Lung (tissue), 12 donors: Measurements from ENCODE around the gene KLK14. TPM values are rescaled to one million over a fixed set of nuclear protein-coding genes. Genes with fewer than 3 reads are reported as not detected.

Experiments
- ATAC-seq: fragments of 200-7000 bp; cut with Tn5 transposase; one replicate; pipeline ENCODE4 v1.9.1; 2020; ENCODE audit warnings: moderate number of reproducible peaks; ENCODE audit not compliant: insufficient read depth, low FRiP score
- DNase-seq, 3 donors: peaks; one replicate each; pipeline ENCODE4 v3.0.0-alpha.2; 2013 to 2017
- H3K27ac ChIP-seq, 2 donors: one replicate each; pipeline ENCODE4 v1.5.1; 2013; ENCODE audit warnings: mild to moderate bottlenecking in 2 of 2, moderate library complexity in 2 of 2, control low read depth in 1 of 2, inconsistent platforms in 1 of 2, low read depth in 1 of 2, low read length in 1 of 2
- H3K27me3 ChIP-seq, 3 donors: one replicate each; pipeline ENCODE4 v1.5.1; 2013; ENCODE audit warnings: low read length in 2 of 3; ENCODE audit not compliant: control insufficient read depth in 3 of 3, insufficient read depth in 3 of 3
- H3K36me3 ChIP-seq, 4 donors: one replicate each; pipeline ENCODE4 v1.5.1; 2013; ENCODE audit warnings: low read length in 4 of 4, mild to moderate bottlenecking in 1 of 4, moderate library complexity in 1 of 4; ENCODE audit not compliant: control insufficient read depth in 4 of 4, insufficient read depth in 4 of 4
- H3K4me1 ChIP-seq, 5 donors: one replicate each; pipeline ENCODE4 v1.5.1; 2013; ENCODE audit warnings: low read length in 5 of 5, mild to moderate bottlenecking in 2 of 5, moderate library complexity in 1 of 5; ENCODE audit not compliant: control insufficient read depth in 5 of 5, insufficient read depth in 5 of 5
- H3K4me3 ChIP-seq: one replicate; pipeline ENCODE4 v1.5.1; 2013; ENCODE audit warnings: mild to moderate bottlenecking, control low read depth, moderate library complexity
- H3K9ac ChIP-seq, 2 donors: one replicate each; pipeline ENCODE4 v1.5.1; 2013; ENCODE audit warnings: low read length in 2 of 2, control low read depth in 1 of 2; ENCODE audit not compliant: insufficient read depth in 1 of 2
- H3K9me3 ChIP-seq, 4 donors: one replicate each; pipeline ENCODE4 v1.5.1; 2013; ENCODE audit warnings: low read length in 3 of 4, mild to moderate bottlenecking in 1 of 4, moderate library complexity in 1 of 4; ENCODE audit not compliant: control insufficient read depth in 4 of 4, insufficient read depth in 3 of 4
- WGBS, 2 donors: extraction: QIAGEN DNeasy Blood & Tissue Kit; methylation state at CpG; one replicate each; pipeline ENCODE4 v1.1.7; 2013; 5-methylcytosine and 5-hydroxymethylcytosine counted together
- polyA plus RNA-seq, 2 donors: library from polyadenylated mRNA; stranded (reverse); fragments of 200-250 nt; gene quantifications; one replicate each; pipeline ENCODE4 v1.2.1, GENCODE V29; 2013
- total RNA-seq, 2 donors: library from RNA; depleted of rRNA in 1 of 2; stranded (reverse); fragments of >200 nt in 1 of 2; gene quantifications; one replicate each; pipeline ENCODE4 v1.2.1, GENCODE V29; 2014 to 2021
- TF ChIP-seq, protein P1 (sequence below): IDR thresholded peaks from 2 replicates; pipeline ENCODE4 v1.5.1; 2012; ENCODE audit warnings: mild to moderate bottlenecking; ENCODE audit errors: control extremely low read depth, extremely low read depth
- donor health status: control.
- donor health status: control.
- donor health status: Bipolar disorder and iron deficiency.
- donor health status: healthy.
- donor health status: DM: yes; HTN: yes; CAD: no.

KLK14 gene
- total and polyA plus RNA-seq, 4 donors: 0.46 to 3.9 (median 0.89) TPM

DNA sequence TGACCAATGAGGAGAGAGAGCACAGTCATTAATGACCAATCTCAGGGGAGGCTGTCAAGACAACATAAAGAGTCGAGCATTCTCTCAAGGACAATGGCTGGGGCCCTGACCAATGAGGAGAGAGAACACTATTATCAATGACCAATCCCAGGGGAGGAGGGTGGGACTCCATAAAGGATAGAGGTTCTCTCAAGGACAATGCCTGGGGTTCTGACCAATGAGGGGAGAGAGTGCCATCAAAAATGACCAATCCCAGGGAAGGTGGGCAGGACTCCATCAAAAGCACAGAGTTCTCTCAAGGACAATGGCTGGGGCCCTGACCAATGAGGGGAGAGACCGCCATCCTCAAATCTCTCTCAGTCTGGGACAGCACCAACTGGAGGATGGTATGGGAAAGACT lies 53.0 kb downstream of the KLK14 start:
- Histone ChIP-seq H3K4me1 (no peaks in the 10 kb centered on the region), H3K27me3 (peaks cover 0 to 8% (median 3%) of the 10 kb centered on the region in 3 donors), H3K9ac (no peak overlapping the region), H3K9me3 (peaks cover 0 to 9% (median 0%) of the 10 kb centered on the region in 4 donors), H3K36me3 (no peaks in the 10 kb centered on the region), H3K27ac (no peak overlapping the region), H3K4me3 (no peak overlapping the region)
- ATAC-seq: no peak
- WGBS, 2 donors: 78 to 93% methylated on average over 2 of the region's 2 CpGs
- no peak for DNase-seq
- TF ChIP-seq, protein P1, sequence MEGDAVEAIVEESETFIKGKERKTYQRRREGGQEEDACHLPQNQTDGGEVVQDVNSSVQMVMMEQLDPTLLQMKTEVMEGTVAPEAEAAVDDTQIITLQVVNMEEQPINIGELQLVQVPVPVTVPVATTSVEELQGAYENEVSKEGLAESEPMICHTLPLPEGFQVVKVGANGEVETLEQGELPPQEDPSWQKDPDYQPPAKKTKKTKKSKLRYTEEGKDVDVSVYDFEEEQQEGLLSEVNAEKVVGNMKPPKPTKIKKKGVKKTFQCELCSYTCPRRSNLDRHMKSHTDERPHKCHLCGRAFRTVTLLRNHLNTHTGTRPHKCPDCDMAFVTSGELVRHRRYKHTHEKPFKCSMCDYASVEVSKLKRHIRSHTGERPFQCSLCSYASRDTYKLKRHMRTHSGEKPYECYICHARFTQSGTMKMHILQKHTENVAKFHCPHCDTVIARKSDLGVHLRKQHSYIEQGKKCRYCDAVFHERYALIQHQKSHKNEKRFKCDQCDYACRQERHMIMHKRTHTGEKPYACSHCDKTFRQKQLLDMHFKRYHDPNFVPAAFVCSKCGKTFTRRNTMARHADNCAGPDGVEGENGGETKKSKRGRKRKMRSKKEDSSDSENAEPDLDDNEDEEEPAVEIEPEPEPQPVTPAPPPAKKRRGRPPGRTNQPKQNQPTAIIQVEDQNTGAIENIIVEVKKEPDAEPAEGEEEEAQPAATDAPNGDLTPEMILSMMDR: no peak

Other genes starting within 250 kb of the KLK14 start
- gene KLK15, start 249.3 kb downstream of the KLK14 start, total RNA-seq: not detected
- not detected for gene KLK15, start 249.3 kb downstream of the KLK14 start, polyA plus RNA-seq
- not detected for gene KLK3, start 228.0 kb downstream of the KLK14 start, total RNA-seq
- not detected for gene KLK3, start 228.0 kb downstream of the KLK14 start, polyA plus RNA-seq
- not detected for gene KLK2, start 209.4 kb downstream of the KLK14 start, total RNA-seq
- gene KLK2, start 209.4 kb downstream of the KLK14 start, polyA plus RNA-seq: not detected
- not detected for gene KLK4, start 171.5 kb downstream of the KLK14 start, total RNA-seq
- under 1 TPM; 0.03 to 0.26 TPM for gene KLK4, start 171.5 kb downstream of the KLK14 start, polyA plus RNA-seq
- gene KLK5, start 129.8 kb downstream of the KLK14 start, total RNA-seq: under 1 TPM in 1 of 2 donors, not detected in 1; 0.60 TPM
- gene KLK5, start 129.8 kb downstream of the KLK14 start, polyA plus RNA-seq: under 1 TPM in 1 of 2 donors, not detected in 1; 0.06 TPM
- not detected for gene KLK6, start 113.3 kb downstream of the KLK14 start, total RNA-seq
- not detected for gene KLK6, start 113.3 kb downstream of the KLK14 start, polyA plus RNA-seq
- gene KLK7, start 99.0 kb downstream of the KLK14 start, total RNA-seq: under 1 TPM in 1 of 2 donors, not detected in 1; 0.31 TPM
- gene KLK7, start 99.0 kb downstream of the KLK14 start, polyA plus RNA-seq: under 1 TPM; 0.05 to 0.14 TPM
- gene KLK8, start 81.3 kb downstream of the KLK14 start, total RNA-seq: not detected
- gene KLK8, start 81.3 kb downstream of the KLK14 start, polyA plus RNA-seq: under 1 TPM; 0.39 to 0.74 TPM
- gene KLK10, start 63.2 kb downstream of the KLK14 start, total RNA-seq: 10 to 100 TPM in 1 of 2 donors, 1 to 10 TPM in 1; 9.8 to 24.3 TPM
- 10 to 100 TPM; 15.5 to 34.2 TPM for gene KLK10, start 63.2 kb downstream of the KLK14 start, polyA plus RNA-seq
- gene KLK11, start 56.3 kb downstream of the KLK14 start, total RNA-seq: 10 to 100 TPM; 14.1 to 38.6 TPM
- gene KLK11, start 56.3 kb downstream of the KLK14 start, polyA plus RNA-seq: 10 to 100 TPM; 15.3 to 23.6 TPM
- 10 to 100 TPM in 1 of 2 donors, 1 to 10 TPM in 1; 7.3 to 14.4 TPM for gene KLK12, start 47.9 kb downstream of the KLK14 start, total RNA-seq
- 1 to 10 TPM; 1.9 to 9.5 TPM for gene KLK12, start 47.9 kb downstream of the KLK14 start, polyA plus RNA-seq
- gene KLK13, start 17.8 kb downstream of the KLK14 start, total RNA-seq: 1 to 10 TPM in 1 of 2 donors, under 1 TPM in 1; 0.65 to 9.3 TPM
- gene KLK13, start 17.8 kb downstream of the KLK14 start, polyA plus RNA-seq: 1 to 10 TPM; 1.7 to 4.5 TPM
- 1 to 10 TPM; 3.2 to 9.8 TPM for gene CTU1, start 25.5 kb upstream of the KLK14 start, total RNA-seq
- gene CTU1, start 25.5 kb upstream of the KLK14 start, polyA plus RNA-seq: 1 to 10 TPM; 2.5 to 4.4 TPM
- 10 to 100 TPM in 1 of 2 donors, 1 to 10 TPM in 1; 4.5 to 25.7 TPM for gene SIGLEC9, start 42.0 kb upstream of the KLK14 start, total RNA-seq
- 10 to 100 TPM in 1 of 2 donors, 1 to 10 TPM in 1; 4.3 to 57.0 TPM for gene SIGLEC9, start 42.0 kb upstream of the KLK14 start, polyA plus RNA-seq
- gene SIGLEC7, start 59.4 kb upstream of the KLK14 start, total RNA-seq: 10 to 100 TPM in 1 of 2 donors, 1 to 10 TPM in 1; 6.3 to 13.4 TPM
- gene SIGLEC7, start 59.4 kb upstream of the KLK14 start, polyA plus RNA-seq: 10 to 100 TPM in 1 of 2 donors, 1 to 10 TPM in 1; 2.1 to 29.3 TPM
- 10 to 100 TPM in 1 of 2 donors, 1 to 10 TPM in 1; 7.0 to 20.2 TPM for gene CD33, start 142.2 kb upstream of the KLK14 start, total RNA-seq
- 10 to 100 TPM; 13.4 to 40.2 TPM for gene CD33, start 142.2 kb upstream of the KLK14 start, polyA plus RNA-seq
- not detected for gene SIGLECL1, start 168.2 kb upstream of the KLK14 start, total RNA-seq
- under 1 TPM in 1 of 2 donors, not detected in 1; 0.03 TPM for gene SIGLECL1, start 168.2 kb upstream of the KLK14 start, polyA plus RNA-seq
- under 1 TPM; 0.09 to 0.43 TPM for gene IGLON5, start 228.8 kb upstream of the KLK14 start, total RNA-seq
- gene IGLON5, start 228.8 kb upstream of the KLK14 start, polyA plus RNA-seq: under 1 TPM in 1 of 2 donors, not detected in 1; 0.18 TPM